ENCODE measurements around the gene RALGPS1. TPM values are rescaled to one million over a fixed set of nuclear protein-coding genes. Genes with fewer than 3 reads are reported as not detected.

Gene RALGPS1
- total RNA-seq, 1 experiment from 2014 or later, result 28.5 TPM

DNA sequence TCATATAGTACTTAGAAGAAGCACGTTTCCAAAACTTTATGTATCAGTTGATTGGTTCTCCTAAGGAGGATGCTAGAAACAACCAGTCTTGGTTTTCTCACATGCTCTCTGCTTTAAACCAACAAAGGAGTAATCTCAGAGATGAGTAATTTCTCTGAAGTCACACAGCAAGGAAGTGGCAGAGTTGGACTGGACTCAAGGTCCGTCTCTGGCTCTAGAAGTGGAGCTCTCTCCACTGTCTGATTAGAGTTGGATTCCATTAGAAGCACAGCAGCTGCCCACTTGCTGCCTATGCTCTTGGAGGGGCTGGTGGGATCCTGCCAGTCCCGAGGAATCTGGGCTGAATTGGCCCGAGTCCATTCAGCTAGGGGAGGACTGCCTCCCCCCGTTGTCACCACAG, 21.0 kb downstream of the RALGPS1 start (continued):
- TF ChIP-seq, protein P1, sequence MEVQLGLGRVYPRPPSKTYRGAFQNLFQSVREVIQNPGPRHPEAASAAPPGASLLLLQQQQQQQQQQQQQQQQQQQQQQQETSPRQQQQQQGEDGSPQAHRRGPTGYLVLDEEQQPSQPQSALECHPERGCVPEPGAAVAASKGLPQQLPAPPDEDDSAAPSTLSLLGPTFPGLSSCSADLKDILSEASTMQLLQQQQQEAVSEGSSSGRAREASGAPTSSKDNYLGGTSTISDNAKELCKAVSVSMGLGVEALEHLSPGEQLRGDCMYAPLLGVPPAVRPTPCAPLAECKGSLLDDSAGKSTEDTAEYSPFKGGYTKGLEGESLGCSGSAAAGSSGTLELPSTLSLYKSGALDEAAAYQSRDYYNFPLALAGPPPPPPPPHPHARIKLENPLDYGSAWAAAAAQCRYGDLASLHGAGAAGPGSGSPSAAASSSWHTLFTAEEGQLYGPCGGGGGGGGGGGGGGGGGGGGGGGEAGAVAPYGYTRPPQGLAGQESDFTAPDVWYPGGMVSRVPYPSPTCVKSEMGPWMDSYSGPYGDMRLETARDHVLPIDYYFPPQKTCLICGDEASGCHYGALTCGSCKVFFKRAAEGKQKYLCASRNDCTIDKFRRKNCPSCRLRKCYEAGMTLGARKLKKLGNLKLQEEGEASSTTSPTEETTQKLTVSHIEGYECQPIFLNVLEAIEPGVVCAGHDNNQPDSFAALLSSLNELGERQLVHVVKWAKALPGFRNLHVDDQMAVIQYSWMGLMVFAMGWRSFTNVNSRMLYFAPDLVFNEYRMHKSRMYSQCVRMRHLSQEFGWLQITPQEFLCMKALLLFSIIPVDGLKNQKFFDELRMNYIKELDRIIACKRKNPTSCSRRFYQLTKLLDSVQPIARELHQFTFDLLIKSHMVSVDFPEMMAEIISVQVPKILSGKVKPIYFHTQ (CRISPR knock-in tag; IDR thresholded peaks at IDR 0.05), result no peak
- TF ChIP-seq GRHL2 (CRISPR knock-in tag; IDR thresholded peaks at IDR 0.05; ENCODE audit: insufficient replicate concordance, severe bottlenecking) (no peak), CREM (CRISPR knock-in tag; IDR thresholded peaks at IDR 0.05) (no peak), NFATC4 (CRISPR knock-in tag; IDR thresholded peaks at IDR 0.05) (no peak), ELF4 (CRISPR knock-in tag; IDR thresholded peaks at IDR 0.05; ENCODE audit: low read depth) (no peak)
- TF ChIP-seq, protein P2, sequence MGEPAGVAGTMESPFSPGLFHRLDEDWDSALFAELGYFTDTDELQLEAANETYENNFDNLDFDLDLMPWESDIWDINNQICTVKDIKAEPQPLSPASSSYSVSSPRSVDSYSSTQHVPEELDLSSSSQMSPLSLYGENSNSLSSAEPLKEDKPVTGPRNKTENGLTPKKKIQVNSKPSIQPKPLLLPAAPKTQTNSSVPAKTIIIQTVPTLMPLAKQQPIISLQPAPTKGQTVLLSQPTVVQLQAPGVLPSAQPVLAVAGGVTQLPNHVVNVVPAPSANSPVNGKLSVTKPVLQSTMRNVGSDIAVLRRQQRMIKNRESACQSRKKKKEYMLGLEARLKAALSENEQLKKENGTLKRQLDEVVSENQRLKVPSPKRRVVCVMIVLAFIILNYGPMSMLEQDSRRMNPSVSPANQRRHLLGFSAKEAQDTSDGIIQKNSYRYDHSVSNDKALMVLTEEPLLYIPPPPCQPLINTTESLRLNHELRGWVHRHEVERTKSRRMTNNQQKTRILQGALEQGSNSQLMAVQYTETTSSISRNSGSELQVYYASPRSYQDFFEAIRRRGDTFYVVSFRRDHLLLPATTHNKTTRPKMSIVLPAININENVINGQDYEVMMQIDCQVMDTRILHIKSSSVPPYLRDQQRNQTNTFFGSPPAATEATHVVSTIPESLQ (CRISPR knock-in tag; IDR thresholded peaks at IDR 0.05), result no peak
- TF ChIP-seq, protein P3, sequence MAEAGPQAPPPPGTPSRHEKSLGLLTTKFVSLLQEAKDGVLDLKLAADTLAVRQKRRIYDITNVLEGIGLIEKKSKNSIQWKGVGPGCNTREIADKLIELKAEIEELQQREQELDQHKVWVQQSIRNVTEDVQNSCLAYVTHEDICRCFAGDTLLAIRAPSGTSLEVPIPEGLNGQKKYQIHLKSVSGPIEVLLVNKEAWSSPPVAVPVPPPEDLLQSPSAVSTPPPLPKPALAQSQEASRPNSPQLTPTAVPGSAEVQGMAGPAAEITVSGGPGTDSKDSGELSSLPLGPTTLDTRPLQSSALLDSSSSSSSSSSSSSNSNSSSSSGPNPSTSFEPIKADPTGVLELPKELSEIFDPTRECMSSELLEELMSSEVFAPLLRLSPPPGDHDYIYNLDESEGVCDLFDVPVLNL (CRISPR knock-in tag; IDR thresholded peaks at IDR 0.05; ENCODE audit: borderline replicate concordance, low read depth), result no peak

DNA sequence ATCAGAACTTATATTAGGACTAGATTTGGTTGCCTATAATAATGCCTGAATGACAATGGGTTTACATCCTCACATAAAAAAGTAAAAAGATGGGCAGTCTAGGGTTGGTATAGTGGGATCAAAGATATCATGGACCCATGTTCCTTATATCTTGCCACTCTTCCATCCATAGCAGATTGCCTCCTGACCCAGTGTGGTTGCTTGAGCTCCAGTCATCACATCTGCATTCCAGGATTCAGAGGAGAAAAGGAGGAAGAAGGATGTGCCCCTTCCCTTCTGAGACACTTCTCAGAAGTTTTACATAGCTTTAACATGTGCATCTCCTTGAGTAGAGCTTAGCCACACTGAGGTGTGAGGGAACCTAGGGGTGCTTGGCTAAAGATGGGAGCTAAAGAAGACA, 22.9 kb downstream of the RALGPS1 start:
- Mint-ChIP-seq H3K9me3 (peaks cover 6% of the 10 kb centered on the region), H3K36me3 (peaks cover 5% of the 10 kb centered on the region; the same call in 1 of the 2 replicates), H3K4me3 (no peak overlapping the region), H3K4me1 (peaks cover 24% of the 10 kb centered on the region), H3K27ac (no peak overlapping the region), H3K27me3 (ENCODE audit: low read depth) (no peaks in the 10 kb centered on the region)
- POLR2A ChIA-PET, result no interaction called here
- no peak for DNase-seq (ENCODE audit: low spot score)
- CTCF ChIA-PET, result interaction anchor here (0.6 kb wide), 1 partner anchor 479 kb away, joined by 3 read pairs; no protein-coding TSS in a partner anchor
- ATAC-seq, result no peak
- 0 out of 2 replicates have a peak, but pooled peaks have one; percentile 48 for TF ChIP-seq GTF2I (CRISPR knock-in tag; conservative IDR thresholded peaks at IDR 0.05)
- no peak for TF ChIP-seq ZNF423 (CRISPR knock-in tag; IDR thresholded peaks at IDR 0.05)
- no peak for TF ChIP-seq NR3C1 (CRISPR knock-in tag; conservative IDR thresholded peaks at IDR 0.05; ENCODE audit: low read depth)

DNA sequence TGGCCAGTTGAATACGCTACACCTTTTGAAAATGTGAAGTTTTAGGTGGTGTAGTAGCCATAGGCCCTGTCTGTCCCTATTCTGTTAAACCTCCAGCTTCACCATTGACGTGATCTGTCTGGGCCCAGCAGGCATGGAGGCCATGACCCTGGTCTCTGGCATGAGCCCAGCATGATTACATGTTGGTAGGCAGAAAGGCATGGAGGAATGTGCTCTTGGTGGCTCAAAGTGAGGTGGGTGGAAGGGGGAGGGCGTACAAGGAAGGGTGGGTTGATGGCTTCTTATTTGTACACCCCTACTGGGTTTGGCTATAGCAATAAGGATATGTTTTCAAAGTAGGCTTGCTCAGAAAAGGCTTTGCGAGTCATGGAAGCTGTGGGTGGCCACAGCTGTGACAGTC, 23.7 kb downstream of the RALGPS1 start:
- POLR2A ChIA-PET, result no interaction called here
- H3K9me3 Mint-ChIP-seq, result peaks cover 6% of the 10 kb centered on the region
- CTCF ChIA-PET, result interaction anchor here (0.6 to 1.0 kb wide), 2 partner anchors 9 to 478 kb away, joined by 3 read pairs; no protein-coding TSS in a partner anchor
- no peak overlapping the region for H3K4me3 Mint-ChIP-seq
- no peaks in the 10 kb centered on the region for H3K27me3 Mint-ChIP-seq (ENCODE audit: low read depth)
- H3K27ac Mint-ChIP-seq, result no peak overlapping the region
- DNase-seq (ENCODE audit: low spot score) (no peak), ATAC-seq (no peak)
- TF ChIP-seq TEAD1 (CRISPR knock-in tag; IDR thresholded peaks at IDR 0.05) (no peak), SMAD3 (CRISPR knock-in tag; IDR thresholded peaks at IDR 0.05; ENCODE audit: borderline replicate concordance) (no peak), ETV6 (CRISPR knock-in tag; IDR thresholded peaks at IDR 0.05) (no peak), GRHL2 (CRISPR knock-in tag; IDR thresholded peaks at IDR 0.05; ENCODE audit: insufficient replicate concordance, severe bottlenecking) (no peak)
- TF ChIP-seq, protein P1 (CRISPR knock-in tag; IDR thresholded peaks at IDR 0.05), result no peak
- TF ChIP-seq, protein P4, sequence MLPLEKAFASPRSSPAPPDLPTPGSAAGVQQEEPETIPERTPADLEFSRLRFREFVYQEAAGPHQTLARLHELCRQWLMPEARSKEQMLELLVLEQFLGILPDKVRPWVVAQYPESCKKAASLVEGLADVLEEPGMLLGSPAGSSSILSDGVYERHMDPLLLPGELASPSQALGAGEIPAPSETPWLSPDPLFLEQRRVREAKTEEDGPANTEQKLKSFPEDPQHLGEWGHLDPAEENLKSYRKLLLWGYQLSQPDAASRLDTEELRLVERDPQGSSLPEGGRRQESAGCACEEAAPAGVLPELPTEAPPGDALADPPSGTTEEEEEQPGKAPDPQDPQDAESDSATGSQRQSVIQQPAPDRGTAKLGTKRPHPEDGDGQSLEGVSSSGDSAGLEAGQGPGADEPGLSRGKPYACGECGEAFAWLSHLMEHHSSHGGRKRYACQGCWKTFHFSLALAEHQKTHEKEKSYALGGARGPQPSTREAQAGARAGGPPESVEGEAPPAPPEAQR (CRISPR knock-in tag; IDR thresholded peaks at IDR 0.05), result no peak
- peaks cover 5% of the 10 kb centered on the region; the same call in 1 of the 2 replicates for H3K36me3 Mint-ChIP-seq
- H3K4me1 Mint-ChIP-seq, result peaks cover 17% of the 10 kb centered on the region
